Measurements from ENCODE around the gene SPEF2. TPM values are rescaled to one million over a fixed set of nuclear protein-coding genes. Genes with fewer than 3 reads are reported as not detected.

SPEF2 gene
- total and polyA plus RNA-seq, 12 donors = 3.3 to 19.7 (median 7.9) TPM

DNA sequence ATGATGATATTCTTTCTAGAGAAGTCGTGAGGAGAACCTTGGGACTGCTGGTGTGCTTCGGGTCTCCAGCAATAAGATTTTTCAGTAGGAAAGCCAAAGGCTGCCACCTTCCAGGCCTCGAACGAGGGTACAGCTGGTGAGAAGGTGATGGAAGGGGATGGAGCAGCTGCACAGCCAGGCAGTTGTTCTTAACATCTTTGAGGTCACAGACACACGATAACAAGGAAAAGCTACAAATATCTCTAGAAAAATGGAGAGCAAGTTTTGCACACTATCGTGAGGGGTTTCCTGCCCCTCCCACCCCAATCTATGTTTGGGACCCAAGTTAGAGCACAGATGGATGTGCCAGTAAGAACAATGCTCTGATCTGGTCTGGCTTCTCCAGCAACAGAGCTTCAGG lies 232.2 kb downstream of the SPEF2 start:
- no peak overlapping the region for H3K27ac ChIP-seq
- TF ChIP-seq, protein P1, sequence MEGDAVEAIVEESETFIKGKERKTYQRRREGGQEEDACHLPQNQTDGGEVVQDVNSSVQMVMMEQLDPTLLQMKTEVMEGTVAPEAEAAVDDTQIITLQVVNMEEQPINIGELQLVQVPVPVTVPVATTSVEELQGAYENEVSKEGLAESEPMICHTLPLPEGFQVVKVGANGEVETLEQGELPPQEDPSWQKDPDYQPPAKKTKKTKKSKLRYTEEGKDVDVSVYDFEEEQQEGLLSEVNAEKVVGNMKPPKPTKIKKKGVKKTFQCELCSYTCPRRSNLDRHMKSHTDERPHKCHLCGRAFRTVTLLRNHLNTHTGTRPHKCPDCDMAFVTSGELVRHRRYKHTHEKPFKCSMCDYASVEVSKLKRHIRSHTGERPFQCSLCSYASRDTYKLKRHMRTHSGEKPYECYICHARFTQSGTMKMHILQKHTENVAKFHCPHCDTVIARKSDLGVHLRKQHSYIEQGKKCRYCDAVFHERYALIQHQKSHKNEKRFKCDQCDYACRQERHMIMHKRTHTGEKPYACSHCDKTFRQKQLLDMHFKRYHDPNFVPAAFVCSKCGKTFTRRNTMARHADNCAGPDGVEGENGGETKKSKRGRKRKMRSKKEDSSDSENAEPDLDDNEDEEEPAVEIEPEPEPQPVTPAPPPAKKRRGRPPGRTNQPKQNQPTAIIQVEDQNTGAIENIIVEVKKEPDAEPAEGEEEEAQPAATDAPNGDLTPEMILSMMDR (IDR thresholded peaks at IDR 0.05) = no peak
- no peak for TF ChIP-seq POLR2A (IDR thresholded peaks at IDR 0.05)

DNA sequence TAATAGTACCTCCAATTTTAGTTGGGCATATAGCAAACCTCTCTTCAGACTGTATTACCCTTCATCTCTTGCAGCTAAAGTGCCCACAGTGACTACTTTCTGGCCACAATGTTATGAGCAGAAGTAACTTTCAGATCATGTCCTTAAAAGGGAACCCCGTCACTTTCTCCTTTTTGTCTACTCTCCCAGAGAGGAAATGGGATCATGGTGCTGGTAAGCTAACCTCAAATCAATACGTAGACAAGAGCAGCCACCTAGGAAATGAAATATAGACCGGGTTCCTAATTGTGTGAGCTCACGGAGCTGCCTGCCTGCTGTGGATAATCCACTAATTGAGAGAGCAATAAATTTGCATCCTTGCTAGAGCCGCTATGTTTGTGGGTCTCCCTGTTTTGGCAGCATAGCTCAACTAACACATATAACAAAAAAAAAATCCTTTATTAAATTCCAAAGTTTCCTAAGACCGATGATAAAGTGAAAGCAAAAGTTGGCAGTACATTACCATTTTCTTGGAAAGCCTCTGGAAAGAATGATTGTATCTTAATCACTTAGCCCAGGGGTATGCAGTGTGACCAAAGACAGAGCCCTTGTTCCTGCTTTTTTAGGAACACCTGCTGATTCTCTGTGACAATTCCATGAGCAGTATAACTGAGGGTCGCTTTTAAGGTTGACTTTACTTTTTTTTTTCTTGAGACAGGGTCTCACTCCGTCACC lies 233.5 kb downstream of the SPEF2 start:
- Histone ChIP-seq H3K9me3 (replicated peaks in 1 of 3) (no peaks in the 10 kb centered on the region), H3K27ac (peak overlapping the region in 2 of 5 donors; percentile 70 to 78), H3K36me3 (replicated peaks in 1 of 2) (no peaks in the 10 kb centered on the region), H3K27me3 (no peaks in the 10 kb centered on the region), H3K4me3 (peak overlapping the region in 1 of 4 donors; percentile 38), H3K4me1 (replicated peaks in 1 of 2) (peaks cover 23 to 28% of the 10 kb centered on the region in 2 donors)
- 38 to 54% (median 52%) methylated on average over 8 of the region's 8 CpGs for WGBS, 4 donors
- DNase-seq = no peak
- TF ChIP-seq, protein P1 (IDR thresholded peaks at IDR 0.05) = no peak
- no peak for TF ChIP-seq POLR2A (IDR thresholded peaks at IDR 0.05)
- intact Hi-C loops (cut with DNase I) = no loop called here

More for the DNA sequence above, 232.2 kb downstream of the SPEF2 start:
- Histone ChIP-seq H3K9me3 (replicated peaks in 1 of 3) (no peaks in the 10 kb centered on the region), H3K4me1 (replicated peaks in 1 of 2) (peaks cover 23 to 25% of the 10 kb centered on the region in 2 donors), H3K36me3 (replicated peaks in 1 of 2) (no peaks in the 10 kb centered on the region), H3K27me3 (no peaks in the 10 kb centered on the region), H3K4me3 (no peak overlapping the region)
- DNase-seq = no peak
- WGBS, 4 donors = 83 to 93% (median 87%) methylated on average over 6 of the region's 6 CpGs
- intact Hi-C loops (cut with DNase I) = no loop called here

DNA sequence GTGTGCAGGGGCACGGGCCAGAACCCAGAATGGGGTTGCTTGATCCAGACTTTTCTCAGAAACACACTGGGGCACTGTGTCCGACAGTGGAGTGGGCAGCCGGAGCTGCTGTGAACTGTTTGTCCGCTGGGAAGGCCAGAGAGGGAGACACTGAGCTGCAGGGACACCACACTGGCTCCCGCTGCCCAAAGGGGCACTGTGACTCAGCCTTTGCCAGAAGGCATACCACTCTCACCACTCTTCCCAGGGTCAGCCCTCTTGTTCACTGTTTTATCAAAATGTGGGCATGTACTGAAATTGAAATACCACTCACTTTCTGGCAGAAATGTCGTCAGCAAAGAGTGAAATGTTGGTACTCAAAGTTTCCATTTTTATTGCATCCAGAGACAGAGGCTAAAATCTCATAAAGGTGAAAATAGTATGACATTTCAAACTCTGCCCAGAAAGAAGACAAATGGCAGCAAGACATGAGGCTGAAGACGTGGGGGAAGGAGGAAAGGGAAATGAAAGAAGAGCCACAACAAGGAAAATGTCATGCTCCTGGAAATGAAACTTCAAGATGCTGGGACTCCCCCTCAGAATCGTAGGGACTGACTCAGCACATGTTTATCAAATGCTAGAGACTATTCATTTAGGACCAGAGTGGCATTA lies 234.5 kb downstream of the SPEF2 start:
- intact Hi-C loops (cut with DNase I) = no loop called here
- Histone ChIP-seq H3K9me3 (replicated peaks in 1 of 3) (no peaks in the 10 kb centered on the region), H3K4me1 (replicated peaks in 1 of 2) (peaks cover 31 to 38% of the 10 kb centered on the region in 2 donors), H3K27ac (peak overlapping the region; percentile 18 to 78 (median 67)), H3K4me3 (peak overlapping the region in 1 of 4 donors; percentile 4), H3K36me3 (replicated peaks in 1 of 2) (no peaks in the 10 kb centered on the region), H3K27me3 (no peaks in the 10 kb centered on the region)
- TF ChIP-seq, protein P1 (IDR thresholded peaks at IDR 0.05) = peak; percentile 24 to 45 (median 28)
- no peak for TF ChIP-seq POLR2A (IDR thresholded peaks at IDR 0.05)
- WGBS, 4 donors = 31 to 55% (median 41%) methylated on average over 4 to 8 of the region's 8 CpGs
- peak; percentile 46 to 80 (median 71) for DNase-seq

DNA sequence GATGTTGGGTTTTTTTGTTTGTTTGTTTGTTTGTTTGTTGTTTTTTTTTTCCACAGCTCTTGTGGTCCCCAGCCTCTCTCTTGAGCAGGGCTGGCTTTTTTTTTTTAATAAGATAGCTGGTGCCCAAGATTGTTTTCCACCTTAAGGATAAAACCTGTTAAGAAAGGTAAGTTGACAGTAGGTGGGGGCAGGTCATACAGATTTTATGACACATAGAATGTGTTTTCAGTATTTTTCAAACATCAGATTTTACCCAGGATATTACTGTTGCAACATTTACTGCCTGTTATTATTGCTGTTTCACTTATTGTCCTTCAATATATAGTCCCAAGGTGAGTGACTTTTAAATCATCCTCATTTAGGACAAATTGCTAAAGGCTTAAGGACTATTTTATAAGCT lies 235.1 kb downstream of the SPEF2 start:
- peaks cover 36 to 41% of the 10 kb centered on the region in 2 donors for H3K4me1 ChIP-seq (replicated peaks in 1 of 2)
- no peak for DNase-seq
- no peaks in the 10 kb centered on the region for H3K27me3 ChIP-seq
- H3K9me3 ChIP-seq (replicated peaks in 1 of 3) = no peaks in the 10 kb centered on the region
- TF ChIP-seq, protein P1 (IDR thresholded peaks at IDR 0.05) = no peak
- TF ChIP-seq POLR2A (IDR thresholded peaks at IDR 0.05) = no peak
- peak overlapping the region in 1 of 4 donors; percentile 4 for H3K4me3 ChIP-seq
- no peaks in the 10 kb centered on the region for H3K36me3 ChIP-seq (replicated peaks in 1 of 2)
- intact Hi-C loops (cut with DNase I) = no loop called here
- H3K27ac ChIP-seq = peak overlapping the region; percentile 20 to 78 (median 67)
